ENCODE measurements around the gene EDIL3. TPM values are rescaled to one million over a fixed set of nuclear protein-coding genes. Genes with fewer than 3 reads are reported as not detected.

Gene EDIL3
- total and polyA plus RNA-seq, 2 of the 13 experiments (the other 11 are each of a cell fraction or from before 2014, with no cell fraction given), result 0.01 TPM; not detected in 1

DNA sequence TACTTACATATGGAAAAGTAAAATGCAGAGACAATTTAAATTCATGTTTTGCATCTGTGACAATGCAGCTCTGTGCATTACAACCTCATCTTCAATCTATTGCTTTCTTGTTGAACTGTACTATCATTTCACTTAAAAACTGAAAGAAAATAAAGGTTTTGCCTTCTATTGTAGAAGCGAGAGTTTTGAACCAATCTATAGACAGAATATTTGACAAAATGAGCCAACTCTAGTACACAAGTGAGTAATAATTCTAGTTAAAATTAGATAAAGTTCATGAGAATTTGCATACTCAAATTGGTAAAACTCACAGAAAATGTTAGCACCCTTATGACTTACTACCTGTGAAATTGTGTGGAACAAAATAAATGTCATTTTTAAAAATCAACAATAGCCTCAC is 123.7 kb downstream of the EDIL3 start:
- 0% methylated on average over 1 of the region's 1 CpG for WGBS (ENCODE audit: low lambda C conversion rate)
- Histone ChIP-seq H3K9ac (ENCODE audit: insufficient read depth, low read depth, low read length) (no peak overlapping the region), H3K4me2 (ENCODE audit: low read depth, low read length) (no peak overlapping the region), H3K9me3 (ENCODE audit: low read length) (no peaks in the 10 kb centered on the region), H3K4me1 (ENCODE audit: insufficient read depth, low read length) (no peaks in the 10 kb centered on the region), H3K4me3 (replicated peaks in 1 of 3; ENCODE audit: insufficient read depth in 1 of 3, low read depth in 2 of 3, low read length in 3 of 3) (no peak overlapping the region), H4K20me1 (ENCODE audit: insufficient read depth, low read length) (no peaks in the 10 kb centered on the region), H3K79me2 (ENCODE audit: insufficient read depth, low read length) (no peaks in the 10 kb centered on the region), H3K27me3 (ENCODE audit: control insufficient read depth in 1 of 2, insufficient read depth in 2 of 2, low read length in 2 of 2) (no peaks in the 10 kb centered on the region), H3K27ac (ENCODE audit: extremely low read length, insufficient read depth, low read length) (no peak overlapping the region), H3K36me3 (replicated peaks in 1 of 2; ENCODE audit: control insufficient read depth in 1 of 2, insufficient read depth in 2 of 2, low read length in 2 of 2) (no peaks in the 10 kb centered on the region), H2AFZ (ENCODE audit: low read length) (no peak overlapping the region)
- in situ Hi-C loops (cut with HindIII; ENCODE audit: extremely low pct_ligation_motif_present, low pct_unique_long_range_greater_than_20kb), result no loop called here
- CTCF ChIA-PET (ENCODE audit: low intra/inter-chr PET ratio, low total read pairs), result no interaction called here
- no peak for ATAC-seq
- POLR2A ChIA-PET, result no interaction called here
- no peak for TF ChIP-seq POLR2G (IDR thresholded peaks at IDR 0.05; ENCODE audit: low read depth, low read length)
- DNase-seq (ENCODE audit: low spot score), result no peak
- FAIRE-seq, result no peak
- intact Hi-C loops (cut with micrococcal nuclease; ENCODE audit: unreplicated experiment), result no loop called here
- BruUV-seq (replicated peaks), result no TSS peak

DNA sequence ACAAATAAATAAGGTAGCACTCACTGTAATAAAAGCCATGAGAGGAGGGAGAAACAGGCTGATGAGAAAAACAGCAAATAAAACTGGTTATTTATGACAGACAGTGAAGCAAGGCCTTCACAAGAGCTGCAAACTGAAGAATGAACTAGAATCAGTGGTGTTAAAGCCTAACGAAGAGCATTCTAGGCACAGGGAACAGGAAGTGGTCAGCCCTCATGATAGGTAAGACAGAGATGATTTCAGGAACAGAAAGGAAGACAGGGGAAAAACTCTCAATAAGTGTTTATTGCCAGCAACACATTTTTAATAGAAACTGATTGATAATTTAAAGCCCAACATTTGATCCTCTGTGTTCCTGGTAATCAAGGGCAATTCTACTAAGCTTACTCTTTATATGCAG is 124.5 kb downstream of the EDIL3 start:
- in situ Hi-C loops (cut with HindIII; ENCODE audit: extremely low pct_ligation_motif_present, low pct_unique_long_range_greater_than_20kb) (no loop called here), intact Hi-C loops (cut with micrococcal nuclease; ENCODE audit: unreplicated experiment) (no loop called here)
- no TSS peak for BruUV-seq (replicated peaks)

More for the DNA sequence above, 124.5 kb downstream of the EDIL3 start:
- no peak overlapping the region for H2AFZ ChIP-seq (ENCODE audit: low read length)
- H3K36me3 ChIP-seq (replicated peaks in 1 of 2; ENCODE audit: control insufficient read depth in 1 of 2, insufficient read depth in 2 of 2, low read length in 2 of 2), result no peaks in the 10 kb centered on the region
- TF ChIP-seq, protein P1, sequence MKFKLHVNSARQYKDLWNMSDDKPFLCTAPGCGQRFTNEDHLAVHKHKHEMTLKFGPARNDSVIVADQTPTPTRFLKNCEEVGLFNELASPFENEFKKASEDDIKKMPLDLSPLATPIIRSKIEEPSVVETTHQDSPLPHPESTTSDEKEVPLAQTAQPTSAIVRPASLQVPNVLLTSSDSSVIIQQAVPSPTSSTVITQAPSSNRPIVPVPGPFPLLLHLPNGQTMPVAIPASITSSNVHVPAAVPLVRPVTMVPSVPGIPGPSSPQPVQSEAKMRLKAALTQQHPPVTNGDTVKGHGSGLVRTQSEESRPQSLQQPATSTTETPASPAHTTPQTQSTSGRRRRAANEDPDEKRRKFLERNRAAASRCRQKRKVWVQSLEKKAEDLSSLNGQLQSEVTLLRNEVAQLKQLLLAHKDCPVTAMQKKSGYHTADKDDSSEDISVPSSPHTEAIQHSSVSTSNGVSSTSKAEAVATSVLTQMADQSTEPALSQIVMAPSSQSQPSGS (CRISPR knock-in tag; IDR thresholded peaks at IDR 0.05), result no peak
- TF ChIP-seq ZNF251 (CRISPR knock-in tag; IDR thresholded peaks at IDR 0.05), result no peak
- TF ChIP-seq ELF3 (CRISPR knock-in tag; IDR thresholded peaks at IDR 0.05), result no peak
- no peak for TF ChIP-seq THYN1 (CRISPR knock-in tag; IDR thresholded peaks at IDR 0.05; ENCODE audit: borderline replicate concordance, low read depth)
- TF ChIP-seq ZMYM2 (CRISPR knock-in tag; IDR thresholded peaks at IDR 0.05), result no peak
- no peak for TF ChIP-seq ZNF577 (CRISPR knock-in tag; IDR thresholded peaks at IDR 0.05; ENCODE audit: borderline replicate concordance, low read depth)
- no peak for TF ChIP-seq BRD4 (CRISPR knock-in tag; IDR thresholded peaks at IDR 0.05)
- no peaks in the 10 kb centered on the region for H3K27me3 ChIP-seq (ENCODE audit: control insufficient read depth in 1 of 2, insufficient read depth in 2 of 2, low read length in 2 of 2)
- ATAC-seq (no peak), FAIRE-seq (no peak), DNase-seq (ENCODE audit: low spot score) (no peak)
- no peak overlapping the region for H3K27ac ChIP-seq (ENCODE audit: extremely low read length, insufficient read depth, low read length)
- no peak overlapping the region for H3K4me2 ChIP-seq (ENCODE audit: low read depth, low read length)
- no peak overlapping the region for H3K9ac ChIP-seq (ENCODE audit: insufficient read depth, low read depth, low read length)
- no peak overlapping the region for H3K4me3 ChIP-seq (replicated peaks in 1 of 3; ENCODE audit: insufficient read depth in 1 of 3, low read depth in 2 of 3, low read length in 3 of 3)
- CTCF ChIA-PET (ENCODE audit: low intra/inter-chr PET ratio, low total read pairs), result no interaction called here
- no peaks in the 10 kb centered on the region for H3K79me2 ChIP-seq (ENCODE audit: insufficient read depth, low read length)
- POLR2A ChIA-PET, result no interaction called here
- H3K9me3 ChIP-seq (ENCODE audit: low read length), result no peaks in the 10 kb centered on the region
- no peaks in the 10 kb centered on the region for H3K4me1 ChIP-seq (ENCODE audit: insufficient read depth, low read length)
- WGBS (ENCODE audit: low lambda C conversion rate), result 0% methylated on average over 1 of the region's 1 CpG
- H4K20me1 ChIP-seq (ENCODE audit: insufficient read depth, low read length), result no peaks in the 10 kb centered on the region

All from HepG2 (cell line).